Effector memory CD4-positive, alpha-beta T cell (primary cell): ENCODE measurements around the gene EEPD1.
"Not testable (repeated sequence)": the region's sequence is repeated elsewhere in the genome, so short reads cannot be mapped to it uniquely, and the experiment has no call there.

Experiments
- DNase-seq, 3 donors: peaks; one replicate each; pipeline ENCODE4 v3.0.0-alpha.2; 2020
- H3K27ac ChIP-seq: 2 replicates; pipeline ENCODE4 v1.7.0; 2013; ENCODE audit warnings: mild to moderate bottlenecking, low read length, moderate library complexity; ENCODE audit not compliant: insufficient read depth, poor library complexity, severe bottlenecking
- H3K27me3 ChIP-seq: replicated peaks from 2 replicates; pipeline ENCODE4 v1.7.0; 2013; ENCODE audit warnings: mild to moderate bottlenecking, low read length; ENCODE audit not compliant: insufficient read depth, control insufficient read depth, poor library complexity, severe bottlenecking
- H3K36me3 ChIP-seq: 2 replicates; pipeline ENCODE4 v1.7.0; 2013; ENCODE audit warnings: mild to moderate bottlenecking, low read length, moderate library complexity; ENCODE audit not compliant: control insufficient read depth, insufficient read depth
- H3K4me1 ChIP-seq: 2 replicates; pipeline ENCODE4 v1.7.0; 2013; ENCODE audit warnings: low read length, mild to moderate bottlenecking; ENCODE audit not compliant: control insufficient read depth, insufficient read depth, poor library complexity, severe bottlenecking
- H3K4me3 ChIP-seq: 2 replicates; pipeline ENCODE4 v1.7.0; 2013; ENCODE audit warnings: low read length, low read depth, mild to moderate bottlenecking; ENCODE audit not compliant: insufficient read depth, poor library complexity, severe bottlenecking
- H3K9me3 ChIP-seq: 2 replicates; pipeline ENCODE4 v1.7.0; 2013; ENCODE audit warnings: mild to moderate bottlenecking, low read length, moderate library complexity; ENCODE audit not compliant: control insufficient read depth

The EEPD1 gene

DNA sequence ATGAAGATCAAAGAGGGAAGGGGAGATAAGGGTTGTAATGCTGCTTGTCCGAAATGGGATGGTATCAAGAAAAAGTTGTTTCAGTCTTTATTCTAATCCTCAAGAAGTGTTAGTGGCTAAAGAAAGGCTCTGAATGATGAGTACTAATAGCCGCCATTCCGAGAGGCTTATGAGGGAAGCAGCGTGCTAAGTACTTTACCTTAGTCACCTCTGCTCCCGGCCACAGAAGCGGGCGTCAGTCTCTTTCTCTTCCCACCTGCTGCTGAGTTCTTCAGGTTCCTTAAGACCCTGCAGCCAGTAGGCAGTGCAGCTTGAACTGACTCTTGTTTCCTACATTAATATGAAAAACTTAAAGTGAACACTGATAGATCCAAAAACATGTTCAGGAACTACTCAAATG lies 73.1 kb downstream of the EEPD1 start:
- H3K36me3 ChIP-seq: no peaks in the 10 kb centered on the region
- H3K27me3 ChIP-seq: no peaks in the 10 kb centered on the region
- no peak overlapping the region for H3K27ac ChIP-seq
- no peak overlapping the region for H3K4me3 ChIP-seq
- DNase-seq: no peak
- no peaks in the 10 kb centered on the region for H3K4me1 ChIP-seq
- H3K9me3 ChIP-seq: no peaks in the 10 kb centered on the region

GRCh38 chr7:36227223-36227622 lies 74.2 kb downstream of the EEPD1 start:
- Histone ChIP-seq H3K27me3 (no peaks in the 10 kb centered on the region), H3K27ac (no peak overlapping the region), H3K4me3 (no peak overlapping the region), H3K36me3 (no peaks in the 10 kb centered on the region), H3K4me1 (no peaks in the 10 kb centered on the region), H3K9me3 (no peaks in the 10 kb centered on the region)
- DNase-seq: no peak

- Histone ChIP-seq H3K9me3 (no peaks in the 10 kb centered on the region), H3K4me3 (no peak overlapping the region), H3K36me3 (no peaks in the 10 kb centered on the region), H3K27me3 (no peaks in the 10 kb centered on the region), H3K27ac (no peak overlapping the region), H3K4me1 (no peaks in the 10 kb centered on the region)
- no peak for DNase-seq
Measured at GRCh38 chr7:36228039-36228438, 75.0 kb downstream of the EEPD1 start.

- Histone ChIP-seq H3K36me3 (no peaks in the 10 kb centered on the region), H3K4me1 (no peaks in the 10 kb centered on the region), H3K9me3 (no peaks in the 10 kb centered on the region), H3K4me3 (no peak overlapping the region), H3K27me3 (no peaks in the 10 kb centered on the region), H3K27ac (no peak overlapping the region)
- DNase-seq: no peak
Measured at GRCh38 chr7:36231406-36231805, 78.4 kb downstream of the EEPD1 start.

GRCh38 chr7:36232555-36232954 lies 79.5 kb downstream of the EEPD1 start:
- H3K27me3 ChIP-seq: no peaks in the 10 kb centered on the region
- H3K9me3 ChIP-seq: no peaks in the 10 kb centered on the region
- DNase-seq: no peak
- no peak overlapping the region for H3K4me3 ChIP-seq
- no peaks in the 10 kb centered on the region for H3K4me1 ChIP-seq
- no peaks in the 10 kb centered on the region for H3K36me3 ChIP-seq
- no peak overlapping the region for H3K27ac ChIP-seq

- no peaks in the 10 kb centered on the region for H3K4me1 ChIP-seq
- H3K27ac ChIP-seq: no peak overlapping the region
- no peak for DNase-seq
- no peaks in the 10 kb centered on the region for H3K9me3 ChIP-seq
- H3K27me3 ChIP-seq: no peaks in the 10 kb centered on the region
- no peak overlapping the region for H3K4me3 ChIP-seq
- H3K36me3 ChIP-seq: no peaks in the 10 kb centered on the region
Measured at GRCh38 chr7:36232971-36233550, 80.0 kb downstream of the EEPD1 start.

DNA sequence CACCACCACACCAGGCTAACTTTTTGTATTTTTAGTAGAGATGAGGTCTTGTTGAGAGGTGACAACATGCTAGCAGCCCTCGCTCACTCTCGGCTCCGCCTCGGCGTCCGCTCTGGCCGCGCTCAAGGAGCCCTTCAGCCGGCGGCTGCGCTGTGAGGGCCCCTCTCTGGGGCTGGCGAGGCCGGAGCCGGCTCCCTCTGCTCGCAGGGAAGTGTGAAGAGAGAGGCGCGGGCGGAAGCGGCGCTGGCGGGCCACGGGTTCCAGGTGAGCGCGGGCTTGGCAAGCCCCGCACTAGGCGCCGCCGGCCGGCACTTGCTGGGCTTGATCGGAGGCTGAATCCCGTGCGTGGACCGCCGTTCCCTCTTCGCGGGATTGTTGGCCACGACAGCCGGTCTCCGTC lies 83.0 kb downstream of the EEPD1 start:
- no peak for DNase-seq
- no peaks in the 10 kb centered on the region for H3K27me3 ChIP-seq

DNA sequence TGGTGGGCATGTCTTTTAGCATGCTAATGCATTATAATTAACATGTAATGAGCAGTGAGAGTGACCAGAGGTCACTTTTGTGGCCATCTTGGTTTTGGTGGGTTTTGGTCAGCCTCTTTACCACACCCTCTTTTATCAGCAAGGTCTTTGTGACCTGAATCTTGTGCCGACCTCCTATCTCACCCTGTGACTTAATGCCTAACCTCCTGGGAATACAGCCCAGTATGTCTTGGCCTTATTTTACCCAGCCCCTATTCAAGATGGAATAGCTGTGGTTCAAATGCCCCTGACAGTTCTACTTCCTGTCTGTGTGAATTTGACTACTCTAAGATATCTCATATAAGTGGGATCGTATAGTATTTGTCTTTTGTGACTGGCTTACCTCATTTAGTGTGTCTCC lies 85.1 kb downstream of the EEPD1 start:
- DNase-seq: no peak
- Histone ChIP-seq H3K36me3 (no peaks in the 10 kb centered on the region), H3K9me3 (no peaks in the 10 kb centered on the region), H3K27ac (no peak overlapping the region), H3K4me1 (no peaks in the 10 kb centered on the region), H3K4me3 (no peak overlapping the region), H3K27me3 (no peaks in the 10 kb centered on the region)

More for the DNA sequence above, 83.0 kb downstream of the EEPD1 start:
- H3K9me3 ChIP-seq: no peaks in the 10 kb centered on the region
- H3K4me1 ChIP-seq: no peaks in the 10 kb centered on the region
- no peak overlapping the region for H3K27ac ChIP-seq
- no peak overlapping the region for H3K4me3 ChIP-seq
- H3K36me3 ChIP-seq: no peaks in the 10 kb centered on the region

DNA sequence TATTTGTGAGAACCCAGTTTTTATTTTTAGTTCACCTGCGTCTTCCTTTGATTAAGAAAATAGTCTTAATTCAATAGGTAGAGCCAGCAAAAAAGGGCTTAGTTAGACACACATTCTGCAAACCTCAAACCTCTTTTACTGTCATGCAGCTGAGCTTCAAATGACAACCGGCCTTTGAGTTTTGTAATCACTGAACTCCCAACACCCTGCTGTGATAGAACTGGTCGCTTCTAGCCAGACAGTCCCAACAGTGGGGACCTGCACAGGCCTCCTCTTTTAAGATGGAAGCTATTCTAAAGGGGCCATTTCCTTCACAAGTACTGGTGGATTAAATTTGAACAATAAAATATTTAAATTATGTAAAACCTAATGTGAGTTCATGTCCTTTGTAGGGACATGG lies 90.3 kb downstream of the EEPD1 start:
- not testable (repeated sequence) for H3K4me3 ChIP-seq, H3K9me3 ChIP-seq, H3K36me3 ChIP-seq, H3K27me3 ChIP-seq, DNase-seq, H3K27ac ChIP-seq, H3K4me1 ChIP-seq

DNA sequence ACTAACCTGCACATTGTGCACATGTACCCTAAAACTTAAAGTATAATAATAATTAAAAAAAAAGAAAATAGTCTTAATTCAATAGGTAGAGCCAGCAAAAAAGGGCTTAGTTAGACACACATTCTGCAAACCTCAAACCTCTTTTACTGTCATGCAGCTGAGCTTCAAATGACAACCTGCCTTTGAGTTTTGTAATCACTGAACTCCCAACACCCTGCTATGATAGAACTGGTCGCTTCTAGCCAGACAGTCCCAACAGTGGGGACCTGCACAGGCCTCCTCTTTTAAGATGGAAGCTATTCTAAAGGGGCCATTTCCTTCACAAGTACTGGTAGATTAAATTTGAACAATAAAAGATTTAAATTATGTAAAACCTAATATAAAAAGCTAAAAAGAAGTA lies 90.9 kb downstream of the EEPD1 start:
- not testable (repeated sequence) for H3K36me3 ChIP-seq, H3K9me3 ChIP-seq, DNase-seq, H3K27ac ChIP-seq, H3K4me1 ChIP-seq, H3K4me3 ChIP-seq, H3K27me3 ChIP-seq

DNA sequence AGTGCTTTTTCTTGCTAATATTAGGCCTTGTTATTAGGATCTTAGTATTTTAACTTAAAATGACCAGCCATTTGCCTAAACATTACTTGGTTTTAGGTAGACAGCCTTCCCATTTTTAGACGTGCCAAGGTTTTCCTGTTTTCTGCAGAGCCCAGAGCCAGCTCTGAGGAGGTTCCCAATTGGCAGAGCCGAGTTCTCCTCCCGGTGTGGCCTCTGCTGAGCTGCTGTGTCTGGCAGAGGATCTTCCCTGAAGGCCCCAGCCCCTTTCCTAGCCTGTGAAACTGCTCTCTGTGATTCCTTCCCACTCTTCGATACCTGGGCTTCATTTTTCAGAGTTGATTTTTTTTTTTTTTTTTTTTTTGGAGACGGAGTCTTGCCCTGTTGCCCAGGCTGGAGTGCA lies 91.4 kb downstream of the EEPD1 start:
- DNase-seq: no peak
- Histone ChIP-seq H3K4me3 (no peak overlapping the region), H3K4me1 (no peaks in the 10 kb centered on the region), H3K36me3 (no peaks in the 10 kb centered on the region), H3K27me3 (no peaks in the 10 kb centered on the region), H3K9me3 (no peaks in the 10 kb centered on the region), H3K27ac (no peak overlapping the region)
